SK-N-SH (cell line): ENCODE measurements around the gene SEC23A. TPM values are rescaled to one million over a fixed set of nuclear protein-coding genes. Genes with fewer than 3 reads are reported as not detected.

Experiments
- CTCF ChIA-PET: fragments of 300-600, 350-600 bp; formaldehyde crosslinking; extraction: SDS; loops from one replicate; lab custom pipeline; 2021; lab: Yijun Ruan, JAX
- POLR2A ChIA-PET: fragments of 350-600 bp; sonication (Branson Sonifier 250); formaldehyde crosslinking; extraction: SDS; loops from one replicate; lab custom pipeline; 2020; ENCODE audit warnings: antibody characterized with exemption, inconsistent platforms; lab: Yijun Ruan, JAX
- DNase-seq: peaks from one replicate; pipeline ENCODE4 v3.0.0; 2012
- H2AFZ ChIP-seq: fragments of 200-600 bp; sonication (generic); 2 replicates; pipeline ENCODE4 v1.8.1; 2016; ENCODE audit warnings: antibody characterized with exemption, mild to moderate bottlenecking, low read depth
- H3F3A ChIP-seq: fragments of 200-600 bp; sonication (generic); replicated peaks from 2 replicates; pipeline ENCODE3; 2016; ENCODE audit warnings: antibody characterized with exemption, mild to moderate bottlenecking; ENCODE audit not compliant: insufficient read depth
- H3K27ac ChIP-seq, 2 experiments: fragments of 200-500 bp in 1 of 2; fragments of 200-600 bp in 1 of 2; sonication (Bioruptor generic) in 1 of 2; sonication (generic), shearing (Covaris generic) in 1 of 2; 2 replicates each; pipeline versions ENCODE4 v1.5.1 to v1.6.1; 2014 to 2016; ENCODE audit warnings: low read depth in 2 of 2, inconsistent platforms in 1 of 2, low read length in 1 of 2, mild to moderate bottlenecking in 1 of 2, mixed read lengths in 1 of 2
- H3K27me3 ChIP-seq: fragments of 200-600 bp; sonication (generic), shearing (Covaris generic); 2 replicates; pipeline ENCODE4 v1.6.1; 2016; ENCODE audit warnings: mixed run types; ENCODE audit not compliant: insufficient read depth
- H3K36me3 ChIP-seq, 2 experiments: fragments of 200-500 bp in 1 of 2; fragments of 200-600 bp in 1 of 2; sonication (Bioruptor generic) in 1 of 2; sonication (generic) in 1 of 2; replicated peaks in 1 of 2; 2 replicates each; pipeline versions ENCODE3 to v1.5.1; 2014 to 2016; ENCODE audit warnings: low read length in 1 of 2, mild to moderate bottlenecking in 1 of 2; ENCODE audit not compliant: insufficient read depth in 2 of 2, control insufficient read depth in 1 of 2
- H3K4me1 ChIP-seq, 2 experiments: fragments of 200-500 bp in 1 of 2; fragments of 200-600 bp in 1 of 2; sonication (Bioruptor generic) in 1 of 2; sonication (generic), shearing (Covaris generic) in 1 of 2; 2 replicates each; pipeline versions ENCODE4 v1.5.1 to v1.6.1; 2014 to 2016; ENCODE audit warnings: low read depth in 1 of 2, low read length in 1 of 2, mixed run types in 1 of 2; ENCODE audit not compliant: insufficient read depth in 2 of 2, control insufficient read depth in 1 of 2
- H3K4me2 ChIP-seq: fragments of 200-600 bp; sonication (generic), shearing (Covaris generic); 2 replicates; pipeline ENCODE4 v1.6.1; 2017; ENCODE audit warnings: mixed run types
- H3K4me3 ChIP-seq, 2 experiments: fragments of 200-500 bp in 1 of 2; fragments of 200-600 bp in 1 of 2; sonication (Bioruptor generic) in 1 of 2; sonication (generic), shearing (Covaris generic) in 1 of 2; 2 replicates each; pipeline versions ENCODE4 v1.5.1 to v1.8.1; 2014 to 2016; ENCODE audit warnings: low read depth in 2 of 2, inconsistent platforms in 1 of 2, low read length in 1 of 2, mild to moderate bottlenecking in 1 of 2, mixed read lengths in 1 of 2, moderate library complexity in 1 of 2
- H3K79me2 ChIP-seq: fragments of 200-600 bp; sonication (generic); 2 replicates; pipeline ENCODE4 v1.8.1; 2017; ENCODE audit warnings: mild to moderate bottlenecking; ENCODE audit not compliant: insufficient read depth
- H3K9ac ChIP-seq: fragments of 200-600 bp; sonication (generic); 2 replicates; pipeline ENCODE4 v1.6.1; 2017; ENCODE audit warnings: mixed run types
- H3K9me2 ChIP-seq: fragments of 200-600 bp; sonication (generic); 2 replicates; pipeline ENCODE4 v1.6.1; 2017; ENCODE audit warnings: mixed run types
- H3K9me3 ChIP-seq: fragments of 200-600 bp; sonication (generic); 2 replicates; pipeline ENCODE4 v1.6.1; 2017; ENCODE audit warnings: mixed run types, mild to moderate bottlenecking, moderate library complexity
- H4K20me1 ChIP-seq: fragments of 200-600 bp; sonication (generic); 2 replicates; pipeline ENCODE4 v1.6.1; 2017; ENCODE audit warnings: mild to moderate bottlenecking, mixed run types; ENCODE audit not compliant: insufficient read depth
- CHD2 ChIP-seq: fragments of 150-350 bp; IDR thresholded peaks from 2 replicates; pipeline ENCODE4 v1.6.1; 2018; ENCODE audit warnings: low read length; ENCODE audit not compliant: partially characterized antibody
- EP300 ChIP-seq, 2 experiments: IDR thresholded peaks; 2 replicates each; pipeline versions ENCODE4 v1.4.0 to v1.6.1; 2012; ENCODE audit warnings: borderline replicate concordance in 1 of 2, low read depth in 1 of 2, low read length in 1 of 2
- FOSL2 ChIP-seq: IDR thresholded peaks from 2 replicates; pipeline ENCODE4 v1.4.0; 2012; ENCODE audit warnings: low read depth, mild to moderate bottlenecking, moderate library complexity, borderline replicate concordance
- FOXM1 ChIP-seq: IDR thresholded peaks from 2 replicates; pipeline ENCODE4 v1.4.0; 2012; ENCODE audit warnings: low read depth, mild to moderate bottlenecking
- IRF3 ChIP-seq: fragments of 150-350 bp; IDR thresholded peaks from 2 replicates; pipeline ENCODE4 v1.6.1; 2016; ENCODE audit warnings: mild to moderate bottlenecking, low read depth, low read length
- JUND ChIP-seq: IDR thresholded peaks from 2 replicates; pipeline ENCODE4 v1.4.0; 2012
- MAX ChIP-seq: IDR thresholded peaks from 2 replicates; pipeline ENCODE4 v1.4.0; 2012; ENCODE audit warnings: low read depth
- NRF1 ChIP-seq: IDR thresholded peaks from 2 replicates; pipeline ENCODE4 v1.6.1; 2012; ENCODE audit warnings: low read depth, mild to moderate bottlenecking, low read length
- POLR2AphosphoS5 ChIP-seq: IDR thresholded peaks from 2 replicates; pipeline ENCODE4 v1.6.1; 2012; ENCODE audit warnings: low read depth, low read length
- RAD21 ChIP-seq: IDR thresholded peaks from 2 replicates; pipeline ENCODE4 v1.6.1; 2012; ENCODE audit warnings: mild to moderate bottlenecking, low read length
- TAF1 ChIP-seq: IDR thresholded peaks from 2 replicates; pipeline ENCODE4 v1.6.1; 2012; ENCODE audit warnings: low read depth, mild to moderate bottlenecking, low read length, moderate library complexity, borderline replicate concordance
- TCF12 ChIP-seq: IDR thresholded peaks from 2 replicates; pipeline ENCODE4 v1.4.0; 2012
- TEAD4 ChIP-seq: IDR thresholded peaks from 2 replicates; pipeline ENCODE4 v1.4.0; 2012; ENCODE audit warnings: mild to moderate bottlenecking, borderline replicate concordance; ENCODE audit not compliant: insufficient read depth
- YY1 ChIP-seq: IDR thresholded peaks from 2 replicates; pipeline ENCODE4 v1.4.0; 2012; ENCODE audit warnings: low read depth, mild to moderate bottlenecking
- ZBTB33 ChIP-seq: IDR thresholded peaks from 2 replicates; pipeline ENCODE4 v1.4.0; 2012; ENCODE audit warnings: low read depth, borderline replicate concordance
- WGBS: methylation state at CpG from one replicate; pipeline ENCODE4 v1.1.6; 2017; ENCODE audit warnings: low lambda C conversion rate; 5-methylcytosine and 5-hydroxymethylcytosine counted together
- polyA plus RNA-seq, 3 experiments: library from polyadenylated mRNA; depleted of rRNA; stranded (reverse); fragments of >200 nt; gene quantifications; 2 replicates each; pipeline ENCODE4 v1.2.3, GENCODE V29; 2012
- TF ChIP-seq, protein P1 (sequence below): fragments of 200-600 bp; sonication (generic); IDR thresholded peaks from 2 replicates; pipeline ENCODE4 v1.6.1; 2017; ENCODE audit warnings: antibody characterized with exemption, mild to moderate bottlenecking, moderate library complexity
- TF ChIP-seq, protein P2 (sequence below): IDR thresholded peaks from 2 replicates; pipeline ENCODE4 v1.4.0; 2012; ENCODE audit warnings: low read depth, borderline replicate concordance

Gene SEC23A
- polyA plus RNA-seq, 1 of the 3 experiments (the other 2 are of a cell fraction), result 30.0 TPM

DNA sequence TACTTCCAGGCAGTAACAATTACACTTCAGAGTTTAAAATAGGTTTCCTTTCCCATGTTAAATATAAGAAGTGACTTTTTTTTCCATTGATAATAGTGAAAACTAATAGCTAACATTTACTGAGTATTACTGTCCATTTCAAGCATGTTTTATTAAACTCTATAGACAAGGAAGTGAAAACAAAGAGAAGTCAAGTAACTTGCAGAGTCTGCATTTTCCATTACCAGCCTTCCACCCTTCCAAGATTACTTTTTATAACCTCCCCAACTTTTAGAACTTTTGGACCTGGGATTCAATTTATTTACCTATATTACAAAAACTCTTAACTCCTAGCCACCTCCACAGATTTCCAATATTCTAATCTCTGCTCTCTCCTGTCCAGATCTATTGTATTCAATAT lies 67.7 kb downstream of the SEC23A start (continued):
- TF ChIP-seq EP300 (IDR thresholded peaks at IDR 0.05; ENCODE audit: borderline replicate concordance in 1 of 2, low read depth in 1 of 2, low read length in 1 of 2) (no peak), YY1 (no peak), MAX (no peak), JUND (no peak)

DNA sequence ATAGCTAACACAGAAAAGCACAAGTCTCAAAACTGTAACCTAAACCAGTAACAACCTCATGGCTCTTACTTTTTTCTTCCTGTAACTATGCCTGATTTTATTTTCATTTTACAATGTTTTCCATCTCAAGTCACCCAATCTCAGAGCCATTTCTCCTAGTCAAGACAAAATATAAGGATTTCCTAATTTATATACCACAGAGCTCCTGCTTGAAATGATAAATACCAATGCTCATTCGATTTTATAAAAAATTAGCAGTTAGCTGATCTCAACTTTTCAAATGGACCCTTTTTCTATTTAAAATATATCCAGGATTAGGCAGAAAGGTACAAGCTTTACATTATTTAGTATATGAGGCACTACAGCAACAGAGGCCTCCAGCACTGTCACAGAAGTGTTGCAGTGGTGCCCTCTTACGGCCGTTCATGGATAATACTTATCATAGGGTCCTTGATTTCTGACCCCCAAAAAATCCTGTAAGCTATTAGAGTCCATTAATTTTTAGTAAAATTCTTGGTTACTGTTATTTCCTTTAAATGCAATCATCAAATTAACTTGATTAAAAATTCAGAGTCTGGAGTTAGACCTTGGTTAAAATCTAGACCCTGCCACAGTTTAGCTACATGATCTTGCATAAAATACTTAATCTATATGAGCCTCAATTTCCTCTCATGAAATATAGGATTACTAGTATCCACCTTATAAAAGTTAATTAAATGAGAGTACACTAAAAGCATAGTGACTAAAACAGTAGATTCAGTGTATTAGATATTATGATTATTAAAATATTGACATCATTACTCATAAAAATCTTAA lies 68.3 kb downstream of the SEC23A start:
- Histone ChIP-seq H3F3A (peaks cover 3% of the 10 kb centered on the region), H3K9ac (no peak overlapping the region), H3K27me3 (no peaks in the 10 kb centered on the region), H4K20me1 (no peaks in the 10 kb centered on the region), H3K79me2 (no peaks in the 10 kb centered on the region), H3K9me3 (no peaks in the 10 kb centered on the region), H3K4me2 (no peak overlapping the region), H3K9me2 (no peaks in the 10 kb centered on the region), H2AFZ (no peak overlapping the region), H3K36me3 (peaks cover 29 to 41% of the 10 kb centered on the region in 2 experiments), H3K4me1 (no peaks in the 10 kb centered on the region), H3K27ac (no peak overlapping the region), H3K4me3 (no peak overlapping the region)
- ChIA-PET POLR2A (no interaction called here), CTCF (interaction anchor here (0.9 to 1.4 kb wide), 3 partner anchors 11 to 32 kb away, joined by 3 to 5 read pairs (median 4); no protein-coding TSS in a partner anchor)
- TF ChIP-seq RAD21 (peak; percentile 26; the same call in 1 of the 2 replicates), ZBTB33 (no peak)
- TF ChIP-seq, protein P1, sequence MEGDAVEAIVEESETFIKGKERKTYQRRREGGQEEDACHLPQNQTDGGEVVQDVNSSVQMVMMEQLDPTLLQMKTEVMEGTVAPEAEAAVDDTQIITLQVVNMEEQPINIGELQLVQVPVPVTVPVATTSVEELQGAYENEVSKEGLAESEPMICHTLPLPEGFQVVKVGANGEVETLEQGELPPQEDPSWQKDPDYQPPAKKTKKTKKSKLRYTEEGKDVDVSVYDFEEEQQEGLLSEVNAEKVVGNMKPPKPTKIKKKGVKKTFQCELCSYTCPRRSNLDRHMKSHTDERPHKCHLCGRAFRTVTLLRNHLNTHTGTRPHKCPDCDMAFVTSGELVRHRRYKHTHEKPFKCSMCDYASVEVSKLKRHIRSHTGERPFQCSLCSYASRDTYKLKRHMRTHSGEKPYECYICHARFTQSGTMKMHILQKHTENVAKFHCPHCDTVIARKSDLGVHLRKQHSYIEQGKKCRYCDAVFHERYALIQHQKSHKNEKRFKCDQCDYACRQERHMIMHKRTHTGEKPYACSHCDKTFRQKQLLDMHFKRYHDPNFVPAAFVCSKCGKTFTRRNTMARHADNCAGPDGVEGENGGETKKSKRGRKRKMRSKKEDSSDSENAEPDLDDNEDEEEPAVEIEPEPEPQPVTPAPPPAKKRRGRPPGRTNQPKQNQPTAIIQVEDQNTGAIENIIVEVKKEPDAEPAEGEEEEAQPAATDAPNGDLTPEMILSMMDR, result peak; percentile 45; the same call in 1 of the 2 replicates
- WGBS, result 54% methylated on average over 3 of the region's 3 CpGs
- DNase-seq, result peak; percentile 5

DNA sequence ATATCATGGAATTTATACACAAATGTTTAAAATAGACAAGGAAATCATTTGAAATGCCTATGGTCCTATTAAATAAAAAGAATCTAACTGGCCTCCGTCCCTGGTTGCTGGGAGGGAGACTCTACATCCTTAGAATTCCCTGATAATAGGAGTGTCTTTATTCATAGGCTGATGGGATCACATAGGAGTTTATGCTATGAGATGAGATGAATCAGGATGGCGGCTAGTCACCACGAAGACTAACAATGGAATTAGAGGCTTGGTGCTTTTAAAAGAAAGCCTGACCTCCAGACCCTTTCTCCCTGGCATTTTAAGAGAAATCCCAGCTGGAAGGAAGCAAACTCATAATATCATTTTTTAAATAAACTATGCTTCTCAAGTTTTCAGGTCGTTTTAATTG lies 69.7 kb downstream of the SEC23A start:
- POLR2A ChIA-PET, result no interaction called here

More for the DNA sequence above, 69.7 kb downstream of the SEC23A start:
- no peak overlapping the region for H3K9ac ChIP-seq
- no peaks in the 10 kb centered on the region for H3K27me3 ChIP-seq
- DNase-seq, result no peak
- no peaks in the 10 kb centered on the region for H3K9me2 ChIP-seq
- no peaks in the 10 kb centered on the region for H4K20me1 ChIP-seq
- H3K9me3 ChIP-seq, result no peaks in the 10 kb centered on the region
- 82% methylated on average over 4 of the region's 4 CpGs for whole genome bisulfite sequencing
- H3F3A ChIP-seq, result peaks cover 3% of the 10 kb centered on the region
- H3K4me2 ChIP-seq, result no peak overlapping the region
- H3K79me2 ChIP-seq, result no peaks in the 10 kb centered on the region
- no peak overlapping the region for H2AFZ ChIP-seq
- CTCF ChIA-PET, result no interaction called here
- H3K4me1 ChIP-seq, result no peaks in the 10 kb centered on the region
- no peak overlapping the region for H3K4me3 ChIP-seq
- peaks cover 17 to 29% of the 10 kb centered on the region in 2 experiments for H3K36me3 ChIP-seq
- H3K27ac ChIP-seq, result no peak overlapping the region
- TF ChIP-seq TEAD4 (no peak), FOSL2 (no peak), TAF1 (no peak), FOXM1 (no peak), IRF3 (no peak), EP300 (IDR thresholded peaks at IDR 0.05; ENCODE audit: borderline replicate concordance in 1 of 2, low read depth in 1 of 2, low read length in 1 of 2) (no peak), CHD2 (no peak), POLR2AphosphoS5 (no peak), NRF1 (no peak), TCF12 (no peak)
- TF ChIP-seq, protein P2, sequence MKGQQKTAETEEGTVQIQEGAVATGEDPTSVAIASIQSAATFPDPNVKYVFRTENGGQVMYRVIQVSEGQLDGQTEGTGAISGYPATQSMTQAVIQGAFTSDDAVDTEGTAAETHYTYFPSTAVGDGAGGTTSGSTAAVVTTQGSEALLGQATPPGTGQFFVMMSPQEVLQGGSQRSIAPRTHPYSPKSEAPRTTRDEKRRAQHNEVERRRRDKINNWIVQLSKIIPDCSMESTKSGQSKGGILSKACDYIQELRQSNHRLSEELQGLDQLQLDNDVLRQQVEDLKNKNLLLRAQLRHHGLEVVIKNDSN, result no peak
